Measurements from ENCODE around the gene STPG1. TPM values are rescaled to one million over a fixed set of nuclear protein-coding genes. Genes with fewer than 3 reads are reported as not detected.

The STPG1 gene
- polyA plus RNA-seq, 1 donor from 2014 or later = 0.89 TPM

- no peaks in the 10 kb centered on the region for H4K20me1 ChIP-seq (ENCODE audit: insufficient read depth)
- H3K27me3 ChIP-seq (ENCODE audit: insufficient read depth, low read depth, low read length) = no peaks in the 10 kb centered on the region
- no peaks in the 10 kb centered on the region for H3F3A ChIP-seq (ENCODE audit: insufficient read depth, low read length, poor library complexity, severe bottlenecking)
- H3K4me3 ChIP-seq (ENCODE audit: low read length) = no peak overlapping the region
- TF ChIP-seq EZH2 (IDR thresholded peaks at IDR 0.05; ENCODE audit: borderline replicate concordance, insufficient read depth, low read length, poor library complexity, severe bottlenecking) (no peak), RAD21 (conservative IDR thresholded peaks at IDR 0.05) (no peak), POLR2AphosphoS5 (IDR thresholded peaks at IDR 0.05) (no peak), MXI1 (conservative IDR thresholded peaks at IDR 0.05; ENCODE audit: poor library complexity, severe bottlenecking) (no peak), CTCF (IDR thresholded peaks at IDR 0.05; ENCODE audit: poor library complexity, severe bottlenecking) (no peak), TAF1 (IDR thresholded peaks at IDR 0.05; ENCODE audit: low read depth) (no peak)
- no peak overlapping the region for H2AFZ ChIP-seq (ENCODE audit: low read depth, low read length)
- no peaks in the 10 kb centered on the region for H3K36me3 ChIP-seq (ENCODE audit: insufficient read depth, low read length)
- H3K9me2 ChIP-seq (ENCODE audit: insufficient read depth, low read length) = no peaks in the 10 kb centered on the region
- H3K27ac ChIP-seq (ENCODE audit: low read length) = no peak overlapping the region
- no peak overlapping the region for H3K4me2 ChIP-seq (ENCODE audit: low read length)
- H3K9me3 ChIP-seq (ENCODE audit: low read length) = no peaks in the 10 kb centered on the region
- no peak overlapping the region for H3K9ac ChIP-seq (ENCODE audit: low read length)
- no peaks in the 10 kb centered on the region for H3K79me2 ChIP-seq (replicated peaks; ENCODE audit: insufficient read depth, low read length)
Measured at GRCh38 chr1:24459551-24460266, 46.1 kb upstream of the STPG1 start.

- H3K4me3 ChIP-seq (ENCODE audit: low read length) = no peak overlapping the region
- H3K9me2 ChIP-seq (ENCODE audit: insufficient read depth, low read length) = no peaks in the 10 kb centered on the region
- no peak overlapping the region for H3K4me2 ChIP-seq (ENCODE audit: low read length)
- no peaks in the 10 kb centered on the region for H3K36me3 ChIP-seq (ENCODE audit: insufficient read depth, low read length)
- H4K20me1 ChIP-seq (ENCODE audit: insufficient read depth) = no peaks in the 10 kb centered on the region
- H3K9ac ChIP-seq (ENCODE audit: low read length) = no peak overlapping the region
- H3K9me3 ChIP-seq (ENCODE audit: low read length) = no peaks in the 10 kb centered on the region
- no peak overlapping the region for H2AFZ ChIP-seq (ENCODE audit: low read depth, low read length)
- H3K27ac ChIP-seq (ENCODE audit: low read length) = no peak overlapping the region
- H3K79me2 ChIP-seq (replicated peaks; ENCODE audit: insufficient read depth, low read length) = no peaks in the 10 kb centered on the region
- no peaks in the 10 kb centered on the region for H3F3A ChIP-seq (ENCODE audit: insufficient read depth, low read length, poor library complexity, severe bottlenecking)
- H3K27me3 ChIP-seq (ENCODE audit: insufficient read depth, low read depth, low read length) = no peaks in the 10 kb centered on the region
- no peak for TF ChIP-seq TAF1 (IDR thresholded peaks at IDR 0.05; ENCODE audit: low read depth)
- no peak for TF ChIP-seq REST (IDR thresholded peaks at IDR 0.05; ENCODE audit: borderline replicate concordance)
- TF ChIP-seq EZH2 (IDR thresholded peaks at IDR 0.05; ENCODE audit: borderline replicate concordance, insufficient read depth, low read length, poor library complexity, severe bottlenecking) = no peak
- TF ChIP-seq POLR2AphosphoS5 (IDR thresholded peaks at IDR 0.05) = no peak
- TF ChIP-seq RAD21 (conservative IDR thresholded peaks at IDR 0.05) = no peak
- no peak for TF ChIP-seq MXI1 (conservative IDR thresholded peaks at IDR 0.05; ENCODE audit: poor library complexity, severe bottlenecking)
- no peak for TF ChIP-seq SMC3 (conservative IDR thresholded peaks at IDR 0.05; ENCODE audit: poor library complexity)
- TF ChIP-seq EP300 (conservative IDR thresholded peaks at IDR 0.05; ENCODE audit: poor library complexity, severe bottlenecking) = no peak
- TF ChIP-seq CTCF (IDR thresholded peaks at IDR 0.05; ENCODE audit: poor library complexity, severe bottlenecking) = no peak
Measured at GRCh38 chr1:24457866-24458265, 44.3 kb upstream of the STPG1 start.

Data from neural cell (in vitro differentiated cells).